Kidney epithelial cell (primary cell): Measurements from ENCODE around the gene RAF1. TPM values are rescaled to one million over a fixed set of nuclear protein-coding genes. Genes with fewer than 3 reads are reported as not detected.

ENCODE experiments used
- DNase-seq: peaks from one replicate; pipeline ENCODE4 v3.0.0-alpha.2; 2010; ENCODE audit warnings: low read depth
- H3K27me3 ChIP-seq: 2 replicates; pipeline ENCODE4 v1.6.0; 2011; ENCODE audit warnings: low read length; ENCODE audit not compliant: control insufficient read depth, insufficient read depth
- H3K36me3 ChIP-seq: 2 replicates; pipeline ENCODE4 v1.5.1; 2011; ENCODE audit warnings: low read length; ENCODE audit not compliant: control insufficient read depth, insufficient read depth
- H3K4me3 ChIP-seq: 2 replicates; pipeline ENCODE4 v1.5.1; 2011; ENCODE audit warnings: low read depth, mild to moderate bottlenecking, control low read depth, low read length
- total RNA-seq: library from RNA; depleted of rRNA; stranded (reverse); fragments of >200 nt; gene quantifications from 2 replicates; pipeline ENCODE4 v1.2.3, GENCODE V29; 2015
- TF ChIP-seq, protein P1 (sequence below): IDR thresholded peaks from 2 replicates; pipeline ENCODE4 v1.5.1; 2011; ENCODE audit warnings: mild to moderate bottlenecking, moderate library complexity, low read length, control low read depth, inconsistent platforms; ENCODE audit not compliant: insufficient read depth, poor library complexity, severe bottlenecking

The RAF1 gene
- total RNA-seq, 1 donor from 2014 or later, result 56.9 TPM

GRCh38 chr3:12608376-12608775 is 55.5 kb downstream of the RAF1 start:
- TF ChIP-seq, protein P1, sequence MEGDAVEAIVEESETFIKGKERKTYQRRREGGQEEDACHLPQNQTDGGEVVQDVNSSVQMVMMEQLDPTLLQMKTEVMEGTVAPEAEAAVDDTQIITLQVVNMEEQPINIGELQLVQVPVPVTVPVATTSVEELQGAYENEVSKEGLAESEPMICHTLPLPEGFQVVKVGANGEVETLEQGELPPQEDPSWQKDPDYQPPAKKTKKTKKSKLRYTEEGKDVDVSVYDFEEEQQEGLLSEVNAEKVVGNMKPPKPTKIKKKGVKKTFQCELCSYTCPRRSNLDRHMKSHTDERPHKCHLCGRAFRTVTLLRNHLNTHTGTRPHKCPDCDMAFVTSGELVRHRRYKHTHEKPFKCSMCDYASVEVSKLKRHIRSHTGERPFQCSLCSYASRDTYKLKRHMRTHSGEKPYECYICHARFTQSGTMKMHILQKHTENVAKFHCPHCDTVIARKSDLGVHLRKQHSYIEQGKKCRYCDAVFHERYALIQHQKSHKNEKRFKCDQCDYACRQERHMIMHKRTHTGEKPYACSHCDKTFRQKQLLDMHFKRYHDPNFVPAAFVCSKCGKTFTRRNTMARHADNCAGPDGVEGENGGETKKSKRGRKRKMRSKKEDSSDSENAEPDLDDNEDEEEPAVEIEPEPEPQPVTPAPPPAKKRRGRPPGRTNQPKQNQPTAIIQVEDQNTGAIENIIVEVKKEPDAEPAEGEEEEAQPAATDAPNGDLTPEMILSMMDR, result no peak
- Histone ChIP-seq H3K36me3 (peaks cover 2% of the 10 kb centered on the region), H3K4me3 (no peak overlapping the region), H3K27me3 (no peaks in the 10 kb centered on the region)
- DNase-seq, result no peak

DNA sequence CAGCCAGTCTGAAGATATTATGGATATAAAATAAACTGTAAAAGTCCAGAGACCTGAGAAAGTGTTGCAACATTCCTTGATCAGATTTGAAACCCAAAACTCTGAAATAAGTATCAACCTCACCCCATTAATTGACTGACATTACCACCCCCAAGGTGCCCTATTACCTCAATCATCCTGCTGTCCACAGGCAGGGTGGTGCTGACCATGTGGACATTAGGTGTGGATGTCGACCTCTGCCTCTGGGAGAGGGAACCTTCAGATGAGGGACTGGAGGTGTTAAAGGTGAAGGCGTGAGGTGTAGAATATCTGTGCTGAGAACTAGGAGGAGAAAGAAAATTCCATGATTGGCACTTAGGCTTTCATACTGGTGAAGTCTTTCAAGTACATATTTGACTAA is 59.9 kb downstream of the RAF1 start:
- Histone ChIP-seq H3K4me3 (no peak overlapping the region), H3K36me3 (no peaks in the 10 kb centered on the region), H3K27me3 (no peaks in the 10 kb centered on the region)
- TF ChIP-seq, protein P1, result no peak
- DNase-seq, result no peak

DNA sequence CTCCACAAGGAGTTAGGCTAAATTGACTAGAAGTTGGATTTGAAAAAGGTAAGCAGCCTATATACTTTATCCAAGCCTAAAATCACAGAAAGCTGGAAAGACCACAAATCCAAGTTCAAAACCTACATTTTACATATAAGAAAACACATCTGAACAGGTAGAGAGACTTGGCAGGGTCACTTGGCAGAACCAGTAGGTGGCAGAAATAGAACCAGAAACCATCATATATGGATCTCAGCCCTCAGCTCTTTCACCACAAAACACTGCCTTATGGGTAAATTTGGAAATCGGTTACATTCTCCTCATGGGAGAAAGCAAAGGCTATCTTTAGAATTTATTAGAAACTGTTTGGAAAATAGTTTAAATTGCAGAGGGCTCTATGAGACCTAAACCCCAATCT is 62.8 kb downstream of the RAF1 start:
- H3K4me3 ChIP-seq, result no peak overlapping the region
- TF ChIP-seq, protein P1, result peak; percentile 11
- DNase-seq, result no peak
- no peaks in the 10 kb centered on the region for H3K36me3 ChIP-seq
- no peaks in the 10 kb centered on the region for H3K27me3 ChIP-seq

GRCh38 chr3:12598890-12599289 is 65.0 kb downstream of the RAF1 start:
- no peak for DNase-seq
- TF ChIP-seq, protein P1, result no peak
- Histone ChIP-seq H3K27me3 (no peaks in the 10 kb centered on the region), H3K36me3 (no peaks in the 10 kb centered on the region), H3K4me3 (no peak overlapping the region)

DNA sequence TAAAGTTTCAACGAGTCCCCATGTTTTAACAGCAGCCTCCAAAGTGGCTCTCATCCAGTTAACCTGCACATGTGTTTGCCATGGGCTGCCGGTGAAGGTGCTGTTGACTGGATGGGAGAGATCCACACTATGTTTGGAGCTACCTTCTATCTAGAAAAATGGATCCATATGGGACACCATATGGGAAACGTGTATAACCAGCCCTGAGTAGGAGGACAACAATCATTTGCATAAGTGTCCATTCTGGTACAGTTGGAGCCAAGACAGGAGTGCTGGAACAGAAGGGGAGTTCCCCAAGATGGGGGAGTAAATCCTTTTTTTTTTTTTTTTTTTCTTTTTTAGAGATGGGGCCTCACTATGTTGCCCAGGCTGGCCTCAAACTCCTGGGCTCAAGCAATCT is 70.4 kb downstream of the RAF1 start:
- H3K27me3 ChIP-seq, result no peaks in the 10 kb centered on the region
- no peak overlapping the region for H3K4me3 ChIP-seq
- H3K36me3 ChIP-seq, result peaks cover 3% of the 10 kb centered on the region
- TF ChIP-seq, protein P1, result no peak
- no peak for DNase-seq

DNA sequence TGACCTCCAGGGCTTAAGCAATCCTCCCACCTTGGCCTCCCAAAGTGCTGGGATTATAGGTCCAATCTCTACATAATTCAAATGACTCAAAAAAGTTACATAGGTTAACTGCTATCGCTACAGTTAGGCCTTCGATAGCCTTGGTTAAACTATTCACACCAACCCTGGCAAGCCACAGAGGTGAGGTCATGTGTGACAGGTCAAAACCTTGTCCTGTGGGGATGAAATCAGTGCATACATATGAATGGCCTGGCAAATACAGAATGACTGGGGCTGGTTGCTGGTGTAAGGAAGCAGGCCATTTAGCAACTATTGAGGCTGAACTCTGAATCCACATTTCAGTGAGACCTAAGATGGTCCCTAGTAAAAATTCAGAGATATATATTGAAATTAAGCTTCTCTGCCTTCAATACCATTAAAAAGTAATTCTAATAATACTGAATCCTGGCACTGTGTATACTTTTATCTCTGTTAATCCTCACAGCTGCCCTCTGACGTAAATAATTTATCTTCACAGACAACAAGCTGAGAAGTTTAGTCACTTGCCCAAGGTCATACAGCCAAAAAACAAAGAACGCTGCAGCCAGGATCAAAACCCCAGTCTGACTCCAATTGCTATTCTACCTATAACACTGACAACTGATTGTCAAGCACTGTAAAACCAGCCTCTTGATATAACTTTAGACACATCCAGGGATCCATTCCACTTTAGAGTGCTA is 71.8 kb downstream of the RAF1 start:
- DNase-seq, result no peak
- Histone ChIP-seq H3K27me3 (no peaks in the 10 kb centered on the region), H3K36me3 (peaks cover 4% of the 10 kb centered on the region), H3K4me3 (no peak overlapping the region)
- TF ChIP-seq, protein P1, result no peak
